Fibroblast of the conjunctiva (primary cell): ENCODE measurements around the gene FREM3.
"Not testable (repeated sequence)": the region's sequence is repeated elsewhere in the genome, so short reads cannot be mapped to it uniquely, and the experiment has no call there.

Experiments
- DNase-seq: peaks from one replicate; pipeline ENCODE4 v3.0.0-alpha.2; 2010; ENCODE audit warnings: low read depth

FREM3 gene

GRCh38 chr4:143700416-143701352 lies at the start of gene FREM3:
FREM3 (minus strand) TSS chr4:143700675; CDS start chr4:143700675, 0 bp downstream.
- no peak for DNase-seq

- no peak for DNase-seq
Observed at GRCh38 chr4:143745874-143746273, 45.4 kb upstream of the FREM3 start.

- DNase-seq: no peak
Observed at GRCh38 chr4:143743591-143743990, 43.1 kb upstream of the FREM3 start.

GRCh38 chr4:143742834-143743233 lies 42.4 kb upstream of the FREM3 start:
- no peak for DNase-seq

GRCh38 chr4:143736861-143737260 lies 36.4 kb upstream of the FREM3 start:
- DNase-seq: no peak

- not testable (repeated sequence) for DNase-seq
Observed at GRCh38 chr4:143736061-143736460, 35.6 kb upstream of the FREM3 start.

GRCh38 chr4:143728166-143728565 lies 27.7 kb upstream of the FREM3 start:
- no peak for DNase-seq

- no peak for DNase-seq
Observed at GRCh38 chr4:143726714-143727113, 26.2 kb upstream of the FREM3 start.

- no peak for DNase-seq
Observed at GRCh38 chr4:143721317-143721716, 20.8 kb upstream of the FREM3 start.

GRCh38 chr4:143718748-143719147 lies 18.3 kb upstream of the FREM3 start:
- not testable (repeated sequence) for DNase-seq

GRCh38 chr4:143713955-143714625 lies 13.6 kb upstream of the FREM3 start:
- DNase-seq: no peak

GRCh38 chr4:143713553-143713952 lies 13.1 kb upstream of the FREM3 start:
- DNase-seq: no peak

- no peak for DNase-seq
Observed at GRCh38 chr4:143712155-143712550, 11.7 kb upstream of the FREM3 start.

- DNase-seq: no peak
Observed at GRCh38 chr4:143711543-143712154, 11.2 kb upstream of the FREM3 start.

GRCh38 chr4:143701365-143701764 lies 890 bp upstream of the FREM3 start:
- DNase-seq: no peak

GRCh38 chr4:143700046-143700415 lies 444 bp downstream of the FREM3 start:
- DNase-seq: no peak

- no peak for DNase-seq
Observed at GRCh38 chr4:143699331-143700045, 987 bp downstream of the FREM3 start.

- no peak for DNase-seq
Observed at GRCh38 chr4:143693856-143694255, 6.6 kb downstream of the FREM3 start.

- no peak for DNase-seq
Observed at GRCh38 chr4:143692241-143692640, 8.2 kb downstream of the FREM3 start.

GRCh38 chr4:143679434-143679833 lies 21.0 kb downstream of the FREM3 start:
- no peak for DNase-seq

- not testable (repeated sequence) for DNase-seq
Observed at GRCh38 chr4:143673629-143674028, 26.8 kb downstream of the FREM3 start.

- DNase-seq: no peak
Observed at GRCh38 chr4:143668930-143669552, 31.4 kb downstream of the FREM3 start.
